Neuronal stem cell (in vitro differentiated cells): ENCODE measurements around the gene SEMA3G.
A peak's percentile ranks its signal among the peaks of the same experiment; 100 is the strongest.

ENCODE experiments used
- DNase-seq: peaks from one replicate; pipeline ENCODE4 v3.0.0-alpha.2; 2013; ENCODE audit warnings: low spot score
- H2AFZ ChIP-seq: one replicate; pipeline ENCODE4 v1.6.1; 2013; ENCODE audit warnings: mild to moderate bottlenecking, low read length, inconsistent platforms
- H2AK5ac ChIP-seq: 2 replicates; pipeline ENCODE4 v1.6.1; 2013; ENCODE audit warnings: low read depth, mild to moderate bottlenecking, inconsistent platforms, low read length, moderate library complexity, mixed read lengths
- H2BK120ac ChIP-seq: 2 replicates; pipeline ENCODE4 v1.6.1; 2013; ENCODE audit warnings: low read depth, mild to moderate bottlenecking, inconsistent platforms, low read length, moderate library complexity, mixed read lengths
- H2BK12ac ChIP-seq: one replicate; pipeline ENCODE4 v1.6.1; 2013; ENCODE audit warnings: low read length, inconsistent platforms
- H2BK15ac ChIP-seq: 2 replicates; pipeline ENCODE4 v1.6.1; 2013; ENCODE audit warnings: mild to moderate bottlenecking, low read length, inconsistent platforms, mixed read lengths
- H2BK5ac ChIP-seq: one replicate; pipeline ENCODE4 v1.6.1; 2013; ENCODE audit warnings: inconsistent platforms, mild to moderate bottlenecking, low read length, moderate library complexity
- H3K14ac ChIP-seq: one replicate; pipeline ENCODE4 v1.6.1; 2013; ENCODE audit warnings: low read length, inconsistent platforms
- H3K18ac ChIP-seq: 2 replicates; pipeline ENCODE4 v1.6.1; 2013; ENCODE audit warnings: low read length, inconsistent platforms
- H3K23ac ChIP-seq: 2 replicates; pipeline ENCODE4 v1.6.1; 2013; ENCODE audit warnings: low read depth, mild to moderate bottlenecking, mixed read lengths, low read length, inconsistent platforms; ENCODE audit not compliant: poor library complexity
- H3K27ac ChIP-seq: replicated peaks from 3 replicates; pipeline ENCODE4 v1.5.1; 2013; ENCODE audit warnings: low read length, inconsistent platforms
- H3K27me3 ChIP-seq, 3 experiments: 2 replicates each; pipeline ENCODE4 v1.6.1; 2013; ENCODE audit warnings: low read length in 3 of 3, mild to moderate bottlenecking in 2 of 3, inconsistent platforms in 1 of 3, low read depth in 1 of 3, mixed read lengths in 1 of 3, moderate library complexity in 1 of 3; ENCODE audit not compliant: control insufficient read depth in 3 of 3, insufficient read depth in 3 of 3
- H3K36me3 ChIP-seq, 2 donors: replicated peaks in 1 of 2; 2 replicates each; pipeline ENCODE4 v1.6.1; 2013; ENCODE audit warnings: low read length in 2 of 2; ENCODE audit not compliant: control insufficient read depth in 2 of 2, insufficient read depth in 2 of 2
- H3K4ac ChIP-seq: 2 replicates; pipeline ENCODE4 v1.6.1; 2013; ENCODE audit warnings: inconsistent platforms, mild to moderate bottlenecking, low read length, moderate library complexity
- H3K4me1 ChIP-seq, 2 donors: 1 replicate in 1 of 2; 2 replicates in 1 of 2; pipeline ENCODE4 v1.6.1; 2013; ENCODE audit warnings: low read length in 2 of 2, low read depth in 1 of 2; ENCODE audit not compliant: control insufficient read depth in 2 of 2, insufficient read depth in 1 of 2
- H3K4me2 ChIP-seq: one replicate; pipeline ENCODE4 v1.6.1; 2013; ENCODE audit warnings: mild to moderate bottlenecking, low read length, inconsistent platforms; ENCODE audit not compliant: insufficient read depth, poor library complexity, severe bottlenecking
- H3K4me3 ChIP-seq, 2 donors: 2 replicates each; pipeline ENCODE4 v1.5.1; 2013; ENCODE audit warnings: low read length in 2 of 2, mild to moderate bottlenecking in 2 of 2, inconsistent platforms in 1 of 2, moderate library complexity in 1 of 2
- H3K79me1 ChIP-seq: one replicate; pipeline ENCODE4 v1.6.1; 2013; ENCODE audit warnings: low read depth, mild to moderate bottlenecking, inconsistent platforms, low read length, moderate library complexity
- H3K9ac ChIP-seq: one replicate; pipeline ENCODE4 v1.6.1; 2013; ENCODE audit warnings: mild to moderate bottlenecking, low read depth, low read length, inconsistent platforms; ENCODE audit not compliant: poor library complexity
- H3K9me3 ChIP-seq, 2 donors: replicated peaks in 1 of 2; 2 replicates each; pipeline versions ENCODE3 to v1.6.1; 2013; ENCODE audit warnings: low read length in 2 of 2, mild to moderate bottlenecking in 2 of 2, inconsistent platforms in 1 of 2, low read depth in 1 of 2, mixed read lengths in 1 of 2, moderate library complexity in 1 of 2; ENCODE audit not compliant: control insufficient read depth in 2 of 2, insufficient read depth in 1 of 2
- H4K8ac ChIP-seq: one replicate; pipeline ENCODE4 v1.6.1; 2013; ENCODE audit warnings: low read depth, mild to moderate bottlenecking, inconsistent platforms, low read length, moderate library complexity
- H4K91ac ChIP-seq: one replicate; pipeline ENCODE4 v1.6.1; 2013; ENCODE audit warnings: low read length, low read depth, mild to moderate bottlenecking, inconsistent platforms; ENCODE audit not compliant: poor library complexity
- WGBS, 2 donors: extraction: QIAGEN DNeasy Blood & Tissue Kit; methylation state at CpG; one replicate each; pipeline ENCODE4 v1.1.7; 2013; ENCODE audit warnings: missing lambda C conversion rate in 2 of 2, mixed read lengths in 1 of 2; ENCODE audit not compliant: insufficient read length in 2 of 2, insufficient replicate concordance in 1 of 2; ENCODE audit errors: extremely low coverage in 2 of 2; 5-methylcytosine and 5-hydroxymethylcytosine counted together

SEMA3G gene

GRCh38 chr3:52446631-52447511, 2.0 kb upstream of the SEMA3G start:
- Histone ChIP-seq H4K8ac (peak overlapping the region; percentile 32), H3K4me1 (peaks cover 5 to 26% of the 10 kb centered on the region in 2 donors), H2BK5ac (no peak overlapping the region), H3K23ac (no peak overlapping the region), H3K9ac (peak overlapping the region; percentile 15), H3K27ac (no peak overlapping the region), H2BK15ac (peak overlapping the region; percentile 96), H4K91ac (peak overlapping the region; percentile 46), H3K27me3 (peaks cover 0 to 51% (median 0%) of the 10 kb centered on the region in 3 experiments), H3K4ac (peak overlapping the region; percentile 42), H2BK12ac (peak overlapping the region; percentile 8), H3K36me3 (no peaks in the 10 kb centered on the region), H2AFZ (peak overlapping the region; percentile 67), H3K14ac (no peak overlapping the region), H3K4me3 (no peak overlapping the region), H3K4me2 (no peak overlapping the region), H3K79me1 (no peaks in the 10 kb centered on the region), H3K9me3 (no peaks in the 10 kb centered on the region), H3K18ac (peak overlapping the region; percentile 91), H2BK120ac (no peak overlapping the region), H2AK5ac (peak overlapping the region; percentile 99)
- peak; percentile 78 for DNase-seq
- WGBS, 2 donors = no CpG with 5 or more reads among the region's 13 CpGs

GRCh38 chr3:52446042-52446441, 1.1 kb upstream of the SEMA3G start:
- Histone ChIP-seq H2BK120ac (no peak overlapping the region), H3K23ac (no peak overlapping the region), H3K27me3 (peaks cover 0 to 51% (median 0%) of the 10 kb centered on the region in 3 experiments), H2AFZ (peak overlapping the region; percentile 67), H3K4me3 (no peak overlapping the region), H4K91ac (no peak overlapping the region), H2AK5ac (no peak overlapping the region), H3K4me1 (peaks cover 0 to 23% of the 10 kb centered on the region in 2 donors), H3K27ac (no peak overlapping the region), H3K14ac (no peak overlapping the region), H3K9ac (no peak overlapping the region), H2BK15ac (peak overlapping the region; percentile 96), H4K8ac (peak overlapping the region; percentile 32), H3K18ac (peak overlapping the region; percentile 15), H3K79me1 (no peaks in the 10 kb centered on the region), H2BK12ac (peak overlapping the region; percentile 8), H3K4me2 (no peak overlapping the region), H3K36me3 (no peaks in the 10 kb centered on the region), H2BK5ac (no peak overlapping the region), H3K9me3 (no peaks in the 10 kb centered on the region), H3K4ac (no peak overlapping the region)
- DNase-seq = no peak
- no CpG with 5 or more reads among the region's 4 CpGs for WGBS, 2 donors

- Histone ChIP-seq H4K8ac (peak overlapping the region; percentile 79), H2BK5ac (no peak overlapping the region)
- WGBS, 2 donors = no CpG with 5 or more reads among the region's 25 CpGs
Observed at GRCh38 chr3:52443791-52444687, 864 bp downstream of the SEMA3G start.

More at GRCh38 chr3:52443791-52444687, 864 bp downstream of the SEMA3G start:
- H3K23ac ChIP-seq = peak overlapping the region; percentile 73
- H3K36me3 ChIP-seq = no peaks in the 10 kb centered on the region
- peaks cover 0 to 62% (median 0%) of the 10 kb centered on the region in 3 experiments for H3K27me3 ChIP-seq
- peak overlapping the region; percentile 92 for H3K18ac ChIP-seq
- peak overlapping the region; percentile 90 for H3K9ac ChIP-seq
- H3K27ac ChIP-seq = no peak overlapping the region
- no peak overlapping the region for H2AFZ ChIP-seq
- no peak overlapping the region for H3K4me2 ChIP-seq
- H3K4ac ChIP-seq = peak overlapping the region; percentile 94
- H3K9me3 ChIP-seq = no peaks in the 10 kb centered on the region
- H2BK15ac ChIP-seq = peak overlapping the region; percentile 22
- no peaks in the 10 kb centered on the region for H3K79me1 ChIP-seq
- DNase-seq = no peak
- peak overlapping the region in 1 of 2 donors; percentile 31 for H3K4me3 ChIP-seq
- H3K14ac ChIP-seq = peak overlapping the region; percentile 82
- peak overlapping the region; percentile 99 for H4K91ac ChIP-seq
- peak overlapping the region; percentile 70 for H2BK120ac ChIP-seq
- peak overlapping the region; percentile 100 for H2BK12ac ChIP-seq
- H3K4me1 ChIP-seq = peaks cover 0 to 18% of the 10 kb centered on the region in 2 donors
- H2AK5ac ChIP-seq = peak overlapping the region; percentile 98
